Activated T-helper 1 cell treated with anti-CD3 and anti-CD28 coated beads, Interleukin-2, amount 50 U/mL, for 16 hours (primary cell): Measurements from ENCODE around the gene SNX18.

Experiments
- DNase-seq, 2 donors: peaks; one replicate each; pipeline ENCODE4 v3.0.0-alpha.2; 2020; ENCODE audit warnings: low read depth in 1 of 2, low spot score in 1 of 2

The SNX18 gene

DNA sequence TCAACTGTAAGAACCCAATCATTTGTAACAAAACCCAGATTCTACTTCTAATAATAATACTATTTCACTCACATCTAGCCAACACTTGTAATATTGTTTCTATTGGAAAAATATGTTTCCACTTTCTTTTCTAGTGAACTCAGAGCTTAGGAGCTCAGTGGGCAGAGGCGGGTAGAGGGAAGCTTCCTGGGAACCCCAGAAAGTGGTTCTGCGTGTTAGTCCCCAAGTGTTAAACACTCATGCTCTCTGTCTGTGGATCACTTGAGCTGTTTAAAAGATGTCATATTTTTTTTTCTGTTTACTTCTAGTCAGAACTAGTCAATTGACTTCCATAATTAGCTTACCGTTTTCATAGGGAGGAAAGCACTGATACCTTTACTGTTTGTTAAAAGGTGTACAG, 20.6 kb downstream of the SNX18 start:
- DNase-seq: no peak

DNA sequence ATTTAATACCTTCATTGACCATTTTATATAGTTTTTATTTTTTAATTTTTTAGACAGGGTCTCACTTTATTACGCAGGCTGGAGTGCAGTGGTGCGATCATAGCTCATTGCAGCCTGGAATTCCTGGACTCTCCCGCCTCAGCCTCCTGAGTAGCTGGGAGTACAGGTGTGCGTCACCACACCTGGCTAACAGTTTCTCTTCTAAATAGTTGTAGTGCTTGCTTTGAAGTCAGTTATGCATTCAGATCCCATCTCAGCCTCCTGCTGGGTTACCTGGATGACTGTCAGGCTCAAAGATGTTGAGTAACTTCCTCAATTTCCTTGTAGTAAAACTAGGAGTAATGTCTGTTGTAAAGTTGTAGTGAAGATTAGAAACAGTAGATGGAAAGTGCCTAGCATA, 21.4 kb downstream of the SNX18 start:
- no peak for DNase-seq

DNA sequence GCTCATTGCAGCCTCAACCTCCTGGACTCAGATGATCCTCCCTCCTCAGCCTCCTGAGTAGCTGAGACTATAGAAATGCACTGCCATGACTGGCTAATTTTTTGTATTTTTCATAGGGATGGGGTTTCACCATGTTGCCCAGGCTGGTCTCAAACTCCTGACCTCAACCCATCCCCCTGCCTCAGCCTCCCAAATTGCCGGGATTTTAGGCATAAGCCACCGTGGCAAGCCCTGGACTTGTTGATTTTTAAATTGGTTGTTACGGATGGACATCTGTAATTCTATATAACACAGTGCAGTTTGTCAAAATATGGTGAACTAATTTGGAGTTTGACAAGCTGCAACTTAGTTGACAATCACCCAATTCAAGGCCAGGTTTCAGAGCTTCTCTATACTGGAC, 22.7 kb downstream of the SNX18 start:
- no peak for DNase-seq

GRCh38 chr5:54541823-54542783, 24.5 kb downstream of the SNX18 start:
- no peak for DNase-seq

DNA sequence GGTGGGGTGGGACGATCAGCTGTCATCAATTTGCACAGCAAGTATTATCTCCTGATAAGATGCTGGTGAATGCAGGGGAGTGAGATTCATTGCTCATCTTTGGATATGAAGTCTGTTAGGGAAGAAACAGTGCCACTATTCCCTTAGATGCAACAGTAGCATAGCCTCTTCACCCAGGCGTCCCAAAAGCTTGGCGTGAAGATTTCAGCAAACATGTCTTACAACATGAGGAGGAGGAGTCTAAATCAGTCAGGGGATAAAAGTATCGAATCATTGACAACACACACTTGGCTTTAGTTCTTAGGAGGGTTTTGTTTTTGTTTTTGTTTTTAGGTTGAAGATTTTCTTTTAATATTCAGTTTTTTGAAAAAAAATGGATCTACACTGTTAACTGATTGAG, 26.5 kb downstream of the SNX18 start:
- no peak for DNase-seq

GRCh38 chr5:54545796-54546195, 28.2 kb downstream of the SNX18 start:
- DNase-seq: no peak

DNA sequence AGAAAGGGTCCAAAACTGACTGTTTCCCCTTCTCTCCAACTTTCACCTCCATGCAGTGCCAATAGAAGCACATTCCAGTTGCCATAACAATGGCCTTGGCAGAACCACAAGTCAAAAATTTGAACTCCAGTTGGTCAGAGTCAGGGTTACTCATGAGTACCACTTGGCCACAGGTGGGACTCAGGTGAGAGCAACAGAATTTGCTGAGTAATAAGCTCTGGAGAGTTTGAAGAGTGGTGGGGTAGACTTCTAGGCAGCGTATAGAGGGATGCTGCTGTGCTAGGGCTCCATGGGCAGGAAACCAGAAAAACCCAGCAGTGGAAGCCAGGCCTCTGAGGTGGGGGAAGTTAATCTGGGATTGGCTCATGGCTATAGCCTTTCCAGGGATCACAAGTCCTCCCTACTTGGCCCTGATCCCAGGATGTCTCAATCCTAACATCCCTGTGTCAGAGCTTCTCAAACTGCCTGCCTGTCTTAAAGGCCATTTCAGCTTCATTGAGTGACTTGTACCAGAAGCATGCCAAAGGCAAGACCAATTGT, 30.2 kb downstream of the SNX18 start:
- no peak for DNase-seq

- no peak for DNase-seq
These were observed 31.0 kb downstream of the SNX18 start for GRCh38 chr5:54548565-54548964.

- no peak for DNase-seq
These were observed 33.7 kb downstream of the SNX18 start for GRCh38 chr5:54551292-54551691.

DNA sequence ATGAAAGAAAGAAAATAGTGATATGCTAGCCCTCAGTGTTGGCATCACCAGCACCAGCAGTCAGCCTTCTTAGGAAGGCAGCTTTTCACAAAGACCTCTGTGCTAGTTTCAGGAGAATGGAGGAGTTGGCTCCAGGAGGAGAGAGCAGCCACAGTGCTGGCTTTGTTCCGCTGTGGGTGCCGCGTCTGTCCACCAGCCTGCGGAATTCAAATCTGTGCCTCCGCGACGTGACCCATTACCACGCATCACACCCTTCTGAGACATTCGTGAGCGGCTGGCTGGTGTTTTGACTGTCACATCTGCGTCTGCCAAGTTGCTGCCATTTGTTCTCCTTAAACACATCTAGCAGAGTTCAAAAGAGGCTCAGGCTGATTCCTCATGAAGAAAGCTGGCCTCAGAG, 34.4 kb downstream of the SNX18 start:
- DNase-seq: no peak

DNA sequence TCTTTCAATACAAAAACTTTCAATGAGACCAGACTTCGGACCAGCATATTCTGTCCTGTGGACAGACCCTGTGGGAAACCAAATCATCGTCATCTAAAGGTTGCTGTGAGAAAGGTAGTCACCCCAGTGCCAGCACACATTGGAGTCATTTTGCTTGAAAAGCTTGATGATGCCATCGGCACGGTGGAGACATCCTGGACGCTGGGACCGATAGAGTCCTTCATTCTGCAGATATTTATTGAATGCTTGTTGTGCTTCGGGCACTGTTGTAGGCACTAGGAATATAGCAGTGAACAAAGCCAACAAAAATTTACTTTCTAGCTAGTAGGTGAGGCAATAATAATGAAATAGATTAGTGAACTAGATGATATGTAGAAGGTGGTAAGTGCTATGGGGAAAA, 34.9 kb downstream of the SNX18 start:
- no peak for DNase-seq

DNA sequence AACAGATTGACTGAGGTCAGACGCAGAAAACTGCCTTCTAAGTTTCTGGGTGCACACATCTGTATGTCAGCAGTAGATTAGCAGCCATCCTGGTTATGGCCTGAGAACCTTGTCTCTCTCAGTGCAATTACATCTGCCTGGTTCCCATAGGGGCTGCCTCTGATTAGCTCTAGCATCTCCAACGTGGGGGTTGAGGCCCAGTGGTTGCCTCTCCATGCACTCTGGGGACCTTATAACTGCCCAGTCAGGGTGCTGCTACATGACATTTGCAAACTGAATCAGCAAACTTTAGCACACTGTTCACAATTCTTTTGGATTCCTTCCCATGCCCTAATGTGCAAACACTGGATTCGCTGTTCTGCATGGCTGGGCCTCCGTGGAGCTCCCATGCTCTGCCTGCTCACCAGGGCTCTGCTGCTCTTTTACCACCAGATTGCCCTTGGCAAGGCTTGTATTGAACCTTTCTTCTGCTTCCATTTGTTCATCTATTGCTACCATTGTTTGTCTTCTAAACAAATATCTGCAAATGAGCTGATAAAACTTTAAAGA, 36.2 kb downstream of the SNX18 start:
- DNase-seq: no peak

DNA sequence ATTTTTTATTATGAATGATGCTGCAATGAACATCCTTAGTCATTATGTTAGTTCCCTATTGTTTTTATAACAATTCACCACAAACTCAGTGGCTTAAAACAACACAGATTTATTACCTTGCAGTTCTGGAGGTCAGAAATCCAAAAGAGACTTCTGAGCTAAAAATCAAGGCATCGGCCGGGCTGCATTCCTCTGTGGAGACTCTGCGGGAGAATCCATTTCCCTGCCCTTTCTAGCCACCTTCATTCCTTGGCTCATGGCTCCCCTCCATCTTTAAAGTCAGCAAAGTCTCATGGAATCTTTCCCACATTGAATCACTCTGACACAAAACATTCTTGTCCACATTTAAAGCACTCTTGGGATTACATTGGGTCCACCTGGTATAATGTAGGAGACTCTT, 38.6 kb downstream of the SNX18 start:
- DNase-seq: no peak

- no peak for DNase-seq
These were observed 40.8 kb downstream of the SNX18 start for GRCh38 chr5:54558362-54558761.

GRCh38 chr5:54561651-54562050, 44.1 kb downstream of the SNX18 start:
- DNase-seq: no peak

DNA sequence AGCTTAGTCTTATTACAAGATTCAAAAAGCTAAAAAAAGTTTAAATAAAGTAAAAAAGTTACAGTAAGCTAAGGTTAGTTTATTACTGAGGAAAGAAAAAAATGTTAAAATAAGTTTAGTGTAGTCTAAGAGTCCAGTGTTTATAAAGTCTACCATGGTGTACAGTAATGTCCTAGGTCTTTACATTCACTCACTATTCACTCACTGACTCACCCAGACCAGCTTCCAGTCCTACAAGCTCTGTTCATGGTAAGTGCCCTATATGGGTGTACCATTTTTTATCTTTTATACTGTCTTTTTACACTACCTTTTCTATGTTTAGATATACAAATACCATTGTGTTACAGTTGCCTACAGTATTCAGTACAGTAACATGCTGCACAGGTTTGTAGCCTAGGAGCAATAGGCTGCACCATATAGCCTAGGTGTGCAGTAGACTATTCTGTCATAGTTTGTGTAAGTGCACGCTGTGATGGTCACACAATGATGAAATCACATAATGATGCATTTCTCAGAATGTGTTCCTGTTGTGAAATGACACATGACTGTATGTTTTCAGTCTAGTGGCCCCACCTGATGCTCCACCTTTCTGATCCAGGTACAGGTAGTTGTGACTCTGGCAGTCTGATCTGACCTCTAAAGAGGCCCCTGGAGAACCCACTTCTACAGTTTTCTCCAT, 45.7 kb downstream of the SNX18 start:
- DNase-seq: no peak

GRCh38 chr5:54567996-54568395, 50.4 kb downstream of the SNX18 start:
- no peak for DNase-seq

DNA sequence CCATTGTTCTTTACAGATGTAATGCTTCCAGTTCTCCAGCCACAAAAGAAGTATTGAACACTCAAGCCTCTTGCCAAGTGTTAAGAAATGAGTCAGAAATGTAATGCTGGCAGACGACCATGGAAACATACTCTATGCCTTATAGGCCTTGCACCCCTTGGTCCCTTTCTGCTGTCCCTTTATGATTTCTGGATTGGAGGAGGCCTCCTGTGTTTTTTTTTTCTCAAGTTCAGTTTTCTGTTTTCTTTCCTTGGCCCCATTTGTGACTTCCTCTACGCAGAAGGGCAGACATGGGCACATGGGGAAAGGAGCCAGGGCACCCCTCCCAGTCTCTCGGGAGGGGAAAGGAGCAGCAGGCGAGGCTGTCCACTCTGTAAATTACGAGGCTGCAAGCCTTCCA, 53.4 kb downstream of the SNX18 start:
- DNase-seq: no peak

GRCh38 chr5:54571462-54571861, 53.9 kb downstream of the SNX18 start:
- DNase-seq: no peak

- no peak for DNase-seq
These were observed 56.4 kb downstream of the SNX18 start for GRCh38 chr5:54573812-54574489.

GRCh38 chr5:54577528-54577927, 60.0 kb downstream of the SNX18 start:
- no peak for DNase-seq
